Measurements from ENCODE around the gene KIF3A. TPM values are rescaled to one million over a fixed set of nuclear protein-coding genes. Genes with fewer than 3 reads are reported as not detected.

The KIF3A gene
- 8.7 to 11.6 TPM (median 10.8 TPM) in 5 replicates for total RNA-seq (2022; extraction: Qiagen RNA extraction)

DNA sequence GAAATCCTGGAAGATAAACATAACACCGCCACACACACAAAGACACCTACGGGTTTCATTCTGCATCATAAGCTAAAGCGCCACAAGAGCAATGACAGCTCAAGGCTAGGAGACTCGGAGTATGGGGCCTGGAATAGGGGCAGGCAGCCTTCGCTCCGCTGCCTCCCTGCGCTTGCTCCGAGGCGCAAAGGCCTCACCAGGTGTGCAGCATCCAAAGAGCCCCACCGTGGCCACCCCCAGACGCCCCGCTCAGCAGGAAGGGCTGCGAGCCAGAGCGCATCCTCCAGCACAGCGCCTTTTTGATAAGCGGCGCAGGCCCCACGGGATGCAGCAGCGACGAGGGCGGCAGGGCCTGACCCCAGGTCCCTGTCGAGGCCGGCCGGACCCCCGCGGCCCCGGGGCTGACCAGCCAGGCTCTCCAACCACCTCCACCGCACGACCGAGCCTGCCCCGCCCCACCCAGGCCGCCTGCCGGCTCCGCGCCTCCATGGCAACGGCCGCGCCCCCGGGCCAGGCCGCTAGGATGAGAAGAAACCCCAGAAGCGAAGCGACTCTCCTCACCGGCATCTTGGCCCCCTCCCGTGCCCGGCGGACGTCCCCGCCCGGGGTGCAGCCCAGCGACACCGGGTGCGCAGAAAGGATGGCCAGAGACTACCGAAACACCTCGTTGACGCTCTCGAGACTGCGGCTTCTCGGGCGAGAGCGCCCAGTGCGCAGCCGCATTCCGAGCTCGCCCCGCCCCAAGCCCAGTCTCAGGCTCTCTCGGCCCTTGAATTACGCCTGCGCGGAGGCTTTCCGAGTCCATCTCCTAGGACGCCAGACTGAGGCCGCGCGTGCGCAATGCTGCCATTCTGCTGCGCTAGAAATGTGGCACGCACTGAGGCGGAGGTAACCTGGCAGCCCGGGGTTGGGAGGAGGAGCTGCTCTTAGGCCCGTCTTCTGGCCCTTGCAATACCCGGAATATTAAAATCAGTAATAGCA, at the start of gene KIF3A:
KIF3A (minus strand) TSS at position 694 of the 981 bp plus-strand sequence; CDS start at position 567, 127 bp downstream.

DNA sequence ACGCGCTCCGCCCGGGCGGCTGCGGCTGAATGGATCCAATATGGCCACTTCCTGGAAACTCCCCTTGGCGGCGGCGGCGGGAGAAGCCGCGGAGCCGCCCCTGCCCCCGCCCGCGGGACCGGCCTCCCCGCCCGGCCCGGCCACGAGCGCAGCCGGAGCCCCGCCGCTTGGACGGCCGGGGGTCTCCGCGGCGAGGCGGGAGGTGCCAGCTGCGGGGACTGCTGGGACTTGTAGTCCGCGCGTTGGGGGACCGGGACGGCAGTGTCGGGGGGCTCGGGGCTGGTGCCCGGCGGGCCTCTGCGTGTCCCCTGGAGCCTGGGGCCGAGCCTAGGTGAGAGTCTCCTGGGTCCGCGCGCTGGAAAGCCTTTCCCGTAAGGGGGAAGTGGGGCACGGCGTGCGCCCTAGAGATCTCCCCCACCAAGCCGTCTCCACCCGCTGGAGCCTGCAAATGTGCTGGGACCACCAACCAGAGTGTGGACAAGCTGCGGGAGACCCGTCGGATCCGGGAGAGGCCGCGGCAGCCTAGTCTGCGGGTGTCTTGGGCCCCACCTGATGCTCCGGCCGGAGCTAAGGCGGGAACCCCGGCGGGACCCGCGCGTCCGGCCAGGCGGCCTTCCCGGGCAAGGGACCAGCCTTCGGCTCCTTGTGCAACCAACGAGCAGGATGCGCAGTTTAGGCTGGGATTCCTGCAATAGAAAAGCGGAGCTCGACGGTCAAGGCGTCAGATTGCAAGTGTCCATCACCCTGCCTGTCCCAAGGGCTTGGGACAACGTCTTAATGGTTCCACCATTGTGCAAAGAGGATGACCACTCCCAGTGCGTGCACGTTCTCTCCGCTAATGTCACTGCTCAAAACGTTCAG, 40.1 kb upstream of the KIF3A start, which contains the start of gene SEPTIN8:
SEPTIN8 (minus strand) TSS at position 31 of the 861 bp plus-strand sequence. CDS start 102 bp downstream, outside the sequence.

DNA sequence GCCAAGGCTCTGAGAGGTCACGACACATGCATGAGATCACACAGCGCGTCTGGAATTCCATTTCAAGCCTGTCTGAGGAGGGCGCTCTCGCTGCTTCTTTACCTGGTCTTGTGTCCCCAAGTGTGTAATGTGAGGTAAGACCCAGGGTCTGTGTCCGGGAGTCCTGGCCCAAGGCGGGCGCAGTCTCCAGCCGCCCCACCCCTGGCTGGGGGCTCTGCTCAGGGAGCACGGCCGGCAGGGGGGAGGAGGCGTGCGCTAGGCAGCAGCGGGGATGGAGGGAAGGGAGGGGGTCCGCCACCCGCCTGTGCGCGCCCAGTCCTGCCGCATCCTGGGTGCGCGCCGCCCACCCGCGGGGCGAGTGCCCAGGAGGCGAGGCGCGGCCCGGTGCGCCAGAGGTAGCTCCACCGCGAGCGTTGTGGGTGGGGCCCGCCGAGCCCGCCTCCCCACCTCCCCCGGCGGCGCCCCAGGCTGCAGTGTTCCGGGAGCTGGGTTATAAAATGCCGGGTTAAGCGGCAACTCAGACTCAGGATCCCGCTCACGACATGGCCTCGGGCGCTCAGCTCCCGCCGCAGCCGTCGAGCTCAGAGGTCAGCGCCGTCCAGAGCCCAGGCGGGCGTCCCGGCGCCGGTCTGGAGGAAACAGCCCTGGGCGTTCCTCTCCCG, 9.7 kb upstream of the KIF3A start, which contains the start of gene CCNI2:
CCNI2 (plus strand) TSS at position 473 of the 662 bp plus-strand sequence; CDS start at position 543, 70 bp downstream.

DNA sequence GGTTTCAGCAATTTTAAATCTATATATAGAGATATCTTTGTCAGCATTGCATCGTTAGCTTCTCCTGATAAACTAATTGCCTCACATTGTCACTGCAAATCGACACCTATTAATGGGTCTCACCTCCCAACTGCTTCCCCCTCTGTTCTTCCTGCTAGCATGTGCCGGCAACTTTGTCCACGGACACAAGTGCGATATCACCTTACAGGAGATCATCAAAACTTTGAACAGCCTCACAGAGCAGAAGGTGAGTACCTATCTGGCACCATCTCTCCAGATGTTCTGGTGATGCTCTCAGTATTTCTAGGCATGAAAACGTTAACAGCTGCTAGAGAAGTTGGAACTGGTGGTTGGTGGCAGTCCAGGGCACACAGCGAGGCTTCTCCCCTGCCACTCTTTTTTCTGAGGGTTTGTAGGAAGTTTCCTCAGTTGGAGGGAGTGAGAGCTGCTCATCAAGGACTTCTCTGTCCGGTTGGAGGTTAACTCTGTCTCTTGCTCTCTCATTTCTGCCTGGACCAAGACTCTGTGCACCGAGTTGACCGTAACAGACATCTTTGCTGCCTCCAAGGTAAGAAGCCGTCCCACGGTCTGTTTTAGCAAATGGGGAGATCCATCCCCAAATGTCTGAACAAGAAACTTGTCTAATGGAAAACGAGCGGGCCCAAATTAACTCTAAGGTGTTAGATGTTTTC, 63.3 kb downstream of the KIF3A start, which contains the start of gene IL4:
IL4 (plus strand) TSS at position 51 of the 692 bp plus-strand sequence; CDS start at position 113, 62 bp downstream.

DNA sequence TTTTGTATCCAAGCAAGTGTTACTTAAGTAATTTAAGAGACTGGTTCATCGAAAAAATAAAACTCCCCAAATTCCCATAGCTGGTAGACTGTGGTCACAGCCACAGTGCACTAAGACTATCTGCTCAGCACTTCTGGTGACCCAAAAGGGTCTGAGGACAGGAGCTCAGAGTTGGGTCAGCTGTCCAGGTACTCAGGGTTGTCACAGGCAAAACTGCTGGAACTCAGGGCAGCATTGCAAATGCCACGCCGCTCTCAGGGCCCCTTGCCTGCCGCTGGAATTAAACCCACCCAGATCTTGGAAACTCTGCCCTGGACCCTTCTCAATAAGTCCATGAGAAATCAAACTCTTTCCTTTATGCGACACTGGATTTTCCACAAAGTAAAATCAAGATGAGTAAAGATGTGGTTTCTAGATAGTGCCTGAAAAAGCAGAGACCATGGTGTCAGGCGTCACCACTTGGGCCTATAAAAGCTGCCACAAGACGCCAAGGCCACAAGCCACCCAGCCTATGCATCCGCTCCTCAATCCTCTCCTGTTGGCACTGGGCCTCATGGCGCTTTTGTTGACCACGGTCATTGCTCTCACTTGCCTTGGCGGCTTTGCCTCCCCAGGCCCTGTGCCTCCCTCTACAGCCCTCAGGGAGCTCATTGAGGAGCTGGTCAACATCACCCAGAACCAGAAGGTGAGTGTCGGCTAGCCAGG, 79.5 kb downstream of the KIF3A start, which contains the start of gene IL13:
IL13 (plus strand) TSS at position 498 of the 705 bp plus-strand sequence; CDS start at position 512, 14 bp downstream.

Other genes with a start within 250 kb of the KIF3A start
- gene IRF1, start 246.8 kb downstream of the KIF3A start, total RNA-seq (2022; extraction: Qiagen RNA extraction): 22.5 to 31.8 TPM (median 29.8 TPM) in 5 replicates
- gene IL5, start 194.0 kb downstream of the KIF3A start, total RNA-seq (2022; extraction: Qiagen RNA extraction): 0.47 TPM in 1 of 5 replicates, not detected in the others
- 30.6 to 37.3 TPM (median 34.2 TPM) in 5 replicates for gene RAD50, start 180.6 kb downstream of the KIF3A start, total RNA-seq (2022; extraction: Qiagen RNA extraction)
- 0.07 TPM in 1 of 5 replicates, not detected in the others for gene IL13, start 79.4 kb downstream of the KIF3A start, total RNA-seq (2022; extraction: Qiagen RNA extraction)
- gene IL4, start 63.6 kb downstream of the KIF3A start, total RNA-seq (2022; extraction: Qiagen RNA extraction): not detected in 5 replicates
- gene CCNI2, start 9.9 kb upstream of the KIF3A start, total RNA-seq (2022; extraction: Qiagen RNA extraction): 0.06 to 0.12 TPM (median 0.08 TPM) in 5 replicates
- 15.8 to 23.8 TPM (median 20.0 TPM) in 5 replicates for gene SEPTIN8, start 39.7 kb upstream of the KIF3A start, total RNA-seq (2022; extraction: Qiagen RNA extraction)
- gene SOWAHA, start 75.8 kb upstream of the KIF3A start, total RNA-seq (2022; extraction: Qiagen RNA extraction): 0.05 to 0.18 TPM (median 0.12 TPM) in 5 replicates
- 7.7 to 9.5 TPM (median 9.0 TPM) in 5 replicates for gene SHROOM1, start 93.1 kb upstream of the KIF3A start, total RNA-seq (2022; extraction: Qiagen RNA extraction)
- gene GDF9, start 128.9 kb upstream of the KIF3A start, total RNA-seq (2022; extraction: Qiagen RNA extraction): 0.08 to 0.25 TPM (median 0.19 TPM) in 5 replicates
- 347 to 404 TPM (median 353 TPM) in 5 replicates for gene UQCRQ, start 129.1 kb upstream of the KIF3A start, total RNA-seq (2022; extraction: Qiagen RNA extraction)
- gene LEAP2, start 136.1 kb upstream of the KIF3A start, total RNA-seq (2022; extraction: Qiagen RNA extraction): 0.48 to 0.98 TPM (median 0.75 TPM) in 5 replicates
- 20.4 to 40.1 TPM (median 30.3 TPM) in 5 replicates for gene AFF4, start 226.1 kb upstream of the KIF3A start, total RNA-seq (2022; extraction: Qiagen RNA extraction)